H1 (cell line): Measurements from ENCODE around the gene RRBP1. TPM values are rescaled to one million over a fixed set of nuclear protein-coding genes. Genes with fewer than 3 reads are reported as not detected.

ENCODE experiments used
- KDM5A ChIP-seq: fragments of 200-600 bp; IDR thresholded peaks from 2 replicates; pipeline ENCODE4 v1.7.1; 2012; ENCODE audit warnings: mild to moderate bottlenecking, low read length, inconsistent platforms, mixed read lengths
- NANOG ChIP-seq: IDR thresholded peaks from 2 replicates; pipeline ENCODE4 v1.6.1; 2011; ENCODE audit warnings: low read length, low read depth, mild to moderate bottlenecking, inconsistent platforms; ENCODE audit not compliant: insufficient read depth, poor library complexity, severe bottlenecking
- polyA plus RNA-seq, 7 experiments: library from polyadenylated mRNA; depleted of rRNA in 3 of 7; stranded (reverse) in 5 of 7; unstranded in 2 of 7; fragments of >200 nt in 5 of 7; fragments of 200-250 nt in 2 of 7; gene quantifications; 1 replicate in 5 of 7; 2 replicates in 1 of 7; 4 replicates in 1 of 7; pipeline versions ENCODE4 v1.2.1 to v1.2.3, GENCODE V29; 2011 to 2013; ENCODE audit warnings: missing spikeins in 2 of 7, mixed read lengths in 2 of 7
- total RNA-seq: library from RNA; stranded (reverse); fragmentation: NEBNext Ultra II Directional; extraction: Animal tissue kit (Norgen Biotek cat#: 25700); gene quantifications from 2 replicates; pipeline ENCODE4 v1.2.1, GENCODE V29; 2021

RRBP1 gene
- total and polyA plus RNA-seq, 2 of the 8 experiments (the other 6 are each of a cell fraction or from before 2014, with no cell fraction given), result 15.9 to 157 TPM

DNA sequence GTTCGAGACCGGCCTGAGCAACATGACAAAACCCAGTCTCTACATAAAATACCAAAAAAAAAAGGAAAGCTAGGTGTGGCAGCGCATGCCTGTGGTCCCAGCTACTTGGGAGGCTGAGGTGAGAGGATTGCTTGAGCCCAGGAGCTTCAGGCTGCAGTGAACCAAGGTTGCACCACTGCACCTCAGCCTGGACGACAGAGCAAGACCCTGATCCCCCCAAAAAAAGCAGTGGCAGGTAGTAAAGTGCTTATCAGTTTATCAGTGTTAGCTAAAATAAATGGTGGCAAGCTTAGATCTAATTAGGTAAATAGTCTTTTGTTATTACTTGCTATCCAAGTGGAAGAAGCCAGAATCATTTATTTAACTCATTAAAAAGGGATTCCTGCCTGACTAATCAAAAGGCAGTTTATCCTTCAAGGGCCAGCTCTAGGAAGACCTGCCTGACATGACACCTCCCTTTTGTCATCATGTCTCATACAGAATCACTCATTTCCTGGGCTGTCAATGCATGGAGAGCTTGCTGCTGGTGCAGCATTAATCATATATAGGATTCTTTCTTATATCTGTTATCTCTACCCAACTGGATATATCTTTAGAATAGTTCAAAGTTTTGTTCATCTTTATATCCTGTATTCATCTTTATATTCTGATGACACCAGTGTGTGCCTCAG is 102.5 kb downstream of the RRBP1 start (continued):
- TF ChIP-seq NANOG (no peak), KDM5A (no peak)
